Trophoblast cell (in vitro differentiated cells and primary cell): ENCODE measurements around the gene SRD5A1.

ENCODE experiments used
- DNase-seq, 2 donors: peaks; one replicate each; pipeline ENCODE4 v3.0.0-alpha.2; 2016
- H2AFZ ChIP-seq: 2 replicates; pipeline ENCODE4 v1.6.1; 2013; ENCODE audit warnings: low read length, moderate library complexity, mild to moderate bottlenecking; ENCODE audit not compliant: insufficient read depth, poor library complexity
- H2AK5ac ChIP-seq: 2 replicates; pipeline ENCODE4 v1.6.1; 2013; ENCODE audit warnings: mild to moderate bottlenecking, low read length
- H2BK120ac ChIP-seq: 2 replicates; pipeline ENCODE4 v1.6.1; 2013; ENCODE audit warnings: low read length, mild to moderate bottlenecking, moderate library complexity; ENCODE audit not compliant: insufficient read depth, poor library complexity
- H2BK12ac ChIP-seq: 2 replicates; pipeline ENCODE4 v1.6.1; 2013; ENCODE audit warnings: mild to moderate bottlenecking, low read length, moderate library complexity
- H2BK5ac ChIP-seq: 2 replicates; pipeline ENCODE4 v1.6.1; 2013; ENCODE audit warnings: low read length, low read depth, moderate library complexity, mild to moderate bottlenecking; ENCODE audit not compliant: poor library complexity
- H3K14ac ChIP-seq: 2 replicates; pipeline ENCODE4 v1.6.1; 2013; ENCODE audit warnings: mild to moderate bottlenecking, low read length
- H3K18ac ChIP-seq: 2 replicates; pipeline ENCODE4 v1.6.1; 2013; ENCODE audit warnings: mild to moderate bottlenecking, low read length
- H3K23ac ChIP-seq: 2 replicates; pipeline ENCODE4 v1.6.1; 2013; ENCODE audit warnings: low read length
- H3K27ac ChIP-seq: 2 replicates; pipeline ENCODE4 v1.5.1; 2013; ENCODE audit warnings: low read depth, mild to moderate bottlenecking, inconsistent platforms, low read length, moderate library complexity
- H3K27me3 ChIP-seq: 2 replicates; pipeline ENCODE4 v1.6.1; 2013; ENCODE audit warnings: inconsistent platforms, mild to moderate bottlenecking, low read length, moderate library complexity; ENCODE audit not compliant: insufficient read depth
- H3K36me3 ChIP-seq, 2 experiments: 1 replicate in 1 of 2; 2 replicates in 1 of 2; pipeline ENCODE4 v1.6.1; 2013; ENCODE audit warnings: low read length in 2 of 2, mild to moderate bottlenecking in 2 of 2, moderate library complexity in 1 of 2; ENCODE audit not compliant: insufficient read depth in 2 of 2, control insufficient read depth in 1 of 2
- H3K4ac ChIP-seq: 2 replicates; pipeline ENCODE4 v1.6.1; 2013; ENCODE audit warnings: low read depth, mild to moderate bottlenecking, low read length, moderate library complexity
- H3K4me1 ChIP-seq, 2 experiments: 1 replicate in 1 of 2; 2 replicates in 1 of 2; pipeline ENCODE4 v1.6.1; 2013; ENCODE audit warnings: low read length in 2 of 2, mild to moderate bottlenecking in 2 of 2, moderate library complexity in 1 of 2; ENCODE audit not compliant: insufficient read depth in 2 of 2, control insufficient read depth in 1 of 2
- H3K4me2 ChIP-seq: 2 replicates; pipeline ENCODE4 v1.6.1; 2013; ENCODE audit warnings: inconsistent platforms, mild to moderate bottlenecking, low read length, moderate library complexity
- H3K4me3 ChIP-seq: 2 replicates; pipeline ENCODE4 v1.5.1; 2013; ENCODE audit warnings: mild to moderate bottlenecking, low read depth, low read length, inconsistent platforms
- H3K79me1 ChIP-seq: one replicate; pipeline ENCODE4 v1.6.1; 2013; ENCODE audit warnings: low read length
- H3K79me2 ChIP-seq: 2 replicates; pipeline ENCODE4 v1.6.1; 2013; ENCODE audit warnings: low read length, mild to moderate bottlenecking; ENCODE audit not compliant: control insufficient read depth, insufficient read depth, poor library complexity
- H3K9ac ChIP-seq: 2 replicates; pipeline ENCODE4 v1.6.1; 2013; ENCODE audit warnings: mild to moderate bottlenecking, low read length
- H3K9me3 ChIP-seq: 2 replicates; pipeline ENCODE4 v1.6.1; 2013; ENCODE audit warnings: low read depth, mild to moderate bottlenecking, control low read depth, inconsistent platforms, low read length; ENCODE audit not compliant: insufficient read depth
- H4K12ac ChIP-seq: 2 replicates; pipeline ENCODE4 v1.6.1; 2013; ENCODE audit warnings: low read depth, mild to moderate bottlenecking, low read length, moderate library complexity
- H4K8ac ChIP-seq: 2 replicates; pipeline ENCODE4 v1.6.1; 2013; ENCODE audit warnings: low read depth, mild to moderate bottlenecking, low read length, moderate library complexity
- H4K91ac ChIP-seq: one replicate; pipeline ENCODE4 v1.6.1; 2013; ENCODE audit warnings: low read depth, mild to moderate bottlenecking, low read length, moderate library complexity
- WGBS: extraction: QIAGEN DNeasy Blood & Tissue Kit; methylation state at CpG from one replicate; pipeline ENCODE4 v1.1.7; 2013; ENCODE audit warnings: missing lambda C conversion rate; ENCODE audit not compliant: insufficient read length, insufficient coverage; ENCODE audit errors: extremely low coverage; 5-methylcytosine and 5-hydroxymethylcytosine counted together

The SRD5A1 gene

GRCh38 chr5:6687505-6687904 lies 54.3 kb downstream of the SRD5A1 start:
- WGBS: 100% methylated on average over 2 of the region's 9 CpGs
- H2AFZ ChIP-seq: no peak overlapping the region
- no peak overlapping the region for H3K23ac ChIP-seq

GRCh38 chr5:6692906-6693305 lies 59.7 kb downstream of the SRD5A1 start:
- Histone ChIP-seq H2BK12ac (no peak overlapping the region), H3K9ac (no peak overlapping the region), H3K36me3 (no peaks in the 10 kb centered on the region), H4K91ac (no peak overlapping the region), H3K4me1 (no peaks in the 10 kb centered on the region), H3K4me2 (no peak overlapping the region), H4K8ac (no peak overlapping the region), H2AK5ac (no peak overlapping the region), H2AFZ (no peak overlapping the region), H3K14ac (no peak overlapping the region), H3K18ac (no peak overlapping the region), H2BK5ac (no peak overlapping the region), H3K4ac (no peak overlapping the region), H4K12ac (no peak overlapping the region), H3K79me1 (no peaks in the 10 kb centered on the region), H3K4me3 (no peak overlapping the region), H3K27me3 (no peaks in the 10 kb centered on the region), H3K9me3 (no peaks in the 10 kb centered on the region), H2BK120ac (no peak overlapping the region), H3K27ac (no peak overlapping the region), H3K79me2 (no peaks in the 10 kb centered on the region), H3K23ac (no peak overlapping the region)
- DNase-seq: no peak
- no CpG with 5 or more reads among the region's 1 CpG for WGBS

More at GRCh38 chr5:6687505-6687904, 54.3 kb downstream of the SRD5A1 start:
- H4K12ac ChIP-seq: no peak overlapping the region
- H3K36me3 ChIP-seq: no peaks in the 10 kb centered on the region
- no peak overlapping the region for H3K9ac ChIP-seq
- H2AK5ac ChIP-seq: no peak overlapping the region
- H3K79me1 ChIP-seq: no peaks in the 10 kb centered on the region
- H3K18ac ChIP-seq: no peak overlapping the region
- no peak overlapping the region for H3K27ac ChIP-seq
- DNase-seq: no peak
- H2BK5ac ChIP-seq: no peak overlapping the region
- no peaks in the 10 kb centered on the region for H3K79me2 ChIP-seq
- no peak overlapping the region for H4K91ac ChIP-seq
- no peaks in the 10 kb centered on the region for H3K27me3 ChIP-seq
- no peak overlapping the region for H3K4ac ChIP-seq
- peaks cover 2% of the 10 kb centered on the region for H3K9me3 ChIP-seq
- H3K4me3 ChIP-seq: no peak overlapping the region
- H3K14ac ChIP-seq: no peak overlapping the region
- peaks cover 0 to 2% of the 10 kb centered on the region in 2 experiments for H3K4me1 ChIP-seq
- H2BK12ac ChIP-seq: no peak overlapping the region
- no peak overlapping the region for H4K8ac ChIP-seq
- H2BK120ac ChIP-seq: no peak overlapping the region
- peak overlapping the region; percentile 70 for H3K4me2 ChIP-seq

- no peak overlapping the region for H2AK5ac ChIP-seq
- H2BK12ac ChIP-seq: no peak overlapping the region
- no peaks in the 10 kb centered on the region for H3K79me2 ChIP-seq
- no peak overlapping the region for H2BK120ac ChIP-seq
- no peak overlapping the region for H2AFZ ChIP-seq
- no peak overlapping the region for H4K91ac ChIP-seq
- H3K14ac ChIP-seq: no peak overlapping the region
- H3K27me3 ChIP-seq: no peaks in the 10 kb centered on the region
- no peak overlapping the region for H2BK5ac ChIP-seq
- H3K4me3 ChIP-seq: no peak overlapping the region
- H3K18ac ChIP-seq: no peak overlapping the region
- H4K8ac ChIP-seq: no peak overlapping the region
- H3K36me3 ChIP-seq: no peaks in the 10 kb centered on the region
- H3K4me2 ChIP-seq: no peak overlapping the region
- peaks cover 1% of the 10 kb centered on the region for H3K79me1 ChIP-seq
- H3K27ac ChIP-seq: no peak overlapping the region
- no peak overlapping the region for H3K4ac ChIP-seq
- no CpG with 5 or more reads among the region's 1 CpG for WGBS
- H3K4me1 ChIP-seq: peaks cover under 1 to 3% of the 10 kb centered on the region in 2 experiments
- no peak overlapping the region for H4K12ac ChIP-seq
- no peaks in the 10 kb centered on the region for H3K9me3 ChIP-seq
- no peak overlapping the region for H3K23ac ChIP-seq
- H3K9ac ChIP-seq: no peak overlapping the region
- no peak for DNase-seq
Measured at GRCh38 chr5:6698696-6699095, 65.5 kb downstream of the SRD5A1 start.

- no peak overlapping the region for H3K27ac ChIP-seq
- no peak overlapping the region for H3K9ac ChIP-seq
- H3K79me1 ChIP-seq: peaks cover 1% of the 10 kb centered on the region
- no peak overlapping the region for H3K23ac ChIP-seq
- no peak overlapping the region for H4K12ac ChIP-seq
- H3K14ac ChIP-seq: no peak overlapping the region
- H2BK12ac ChIP-seq: no peak overlapping the region
- no peak overlapping the region for H3K18ac ChIP-seq
- no peaks in the 10 kb centered on the region for H3K79me2 ChIP-seq
- H3K27me3 ChIP-seq: no peaks in the 10 kb centered on the region
- no peak overlapping the region for H3K4me2 ChIP-seq
- no peak for DNase-seq
- no peaks in the 10 kb centered on the region for H3K9me3 ChIP-seq
- H3K4me1 ChIP-seq: peaks cover 3 to 6% of the 10 kb centered on the region in 2 experiments
- H3K36me3 ChIP-seq: no peaks in the 10 kb centered on the region
- H4K91ac ChIP-seq: no peak overlapping the region
- no peak overlapping the region for H2BK120ac ChIP-seq
- no peak overlapping the region for H3K4ac ChIP-seq
- H2BK5ac ChIP-seq: no peak overlapping the region
- no CpG with 5 or more reads among the region's 1 CpG for whole genome bisulfite sequencing
- no peak overlapping the region for H2AK5ac ChIP-seq
- no peak overlapping the region for H4K8ac ChIP-seq
- H3K4me3 ChIP-seq: no peak overlapping the region
- no peak overlapping the region for H2AFZ ChIP-seq
Measured at GRCh38 chr5:6699357-6699756, 66.1 kb downstream of the SRD5A1 start.
